GM21367 (cell line): ENCODE measurements around the gene SLC51B.
"Not testable (repeated sequence)": the region's sequence is repeated elsewhere in the genome, so short reads cannot be mapped to it uniquely, and the experiment has no call there.

Source experiments
- ATAC-seq: cut with Tn5 transposase; IDR thresholded peaks from one replicate; pipeline ENCODE4 v1.9.1; 2021; ENCODE audit not compliant: unreplicated experiment

The SLC51B gene

GRCh38 chr15:65097651-65098263 lies 52.6 kb downstream of the SLC51B start:
- no peak for ATAC-seq

GRCh38 chr15:65099336-65099735 lies 54.1 kb downstream of the SLC51B start:
- ATAC-seq = no peak

GRCh38 chr15:65099801-65100200 lies 54.6 kb downstream of the SLC51B start:
- ATAC-seq = not testable (repeated sequence)

- ATAC-seq = no peak
Measured at GRCh38 chr15:65100442-65100841, 55.3 kb downstream of the SLC51B start.

GRCh38 chr15:65101411-65101890 lies 56.3 kb downstream of the SLC51B start:
- ATAC-seq = no peak

- ATAC-seq = no peak
Measured at GRCh38 chr15:65101891-65102708, 56.9 kb downstream of the SLC51B start.

GRCh38 chr15:65102912-65103311 lies 57.7 kb downstream of the SLC51B start:
- ATAC-seq = no peak
